WERI-Rb-1 (cell line): ENCODE data around the gene ZNF195.

Experiments used
- DNase-seq: peaks from one replicate; pipeline ENCODE4 v3.0.0-alpha.2; 2020
- H3K27ac ChIP-seq: fragments of 250-450 bp; sonication (Bioruptor Pico); 2 replicates; pipeline ENCODE4 v1.5.1; 2020; ENCODE audit warnings: mild to moderate bottlenecking, moderate library complexity
- H3K27me3 ChIP-seq: fragments of 250-450 bp; sonication (Bioruptor Pico); 2 replicates; pipeline ENCODE4 v1.5.1; 2021; ENCODE audit warnings: mild to moderate bottlenecking, low read depth, moderate library complexity; ENCODE audit not compliant: insufficient read depth, severe bottlenecking
- H3K36me3 ChIP-seq: fragments of 250-450 bp; sonication (Bioruptor Pico); 2 replicates; pipeline ENCODE4 v1.5.1; 2020; ENCODE audit warnings: mild to moderate bottlenecking, moderate library complexity
- H3K4me3 ChIP-seq: 2 replicates; pipeline ENCODE4 v1.5.1; 2011; ENCODE audit warnings: low read depth, mild to moderate bottlenecking, control low read depth, low read length
- H3K9me3 ChIP-seq: fragments of 250-450 bp; sonication (Bioruptor Pico); 2 replicates; pipeline ENCODE4 v1.5.1; 2021; ENCODE audit warnings: mild to moderate bottlenecking, moderate library complexity; ENCODE audit not compliant: severe bottlenecking
- CTCF ChIP-seq: IDR thresholded peaks from 2 replicates; pipeline ENCODE4 v1.5.1; 2011; ENCODE audit warnings: low read depth, mild to moderate bottlenecking, control low read depth, inconsistent platforms, low read length

Gene ZNF195

GRCh38 chr11:3380706-3381545 lies 2.0 kb upstream of the ZNF195 start:
- peaks cover 20% of the 10 kb centered on the region for H3K36me3 ChIP-seq
- no peaks in the 10 kb centered on the region for H3K27me3 ChIP-seq
- no peaks in the 10 kb centered on the region for H3K9me3 ChIP-seq
- no peak for TF ChIP-seq CTCF
- DNase-seq: no peak
- H3K4me3 ChIP-seq: no peak overlapping the region
- H3K27ac ChIP-seq: no peak overlapping the region

GRCh38 chr11:3375552-3375951 lies 3.4 kb downstream of the ZNF195 start:
- H3K9me3 ChIP-seq: no peaks in the 10 kb centered on the region
- H3K27me3 ChIP-seq: no peaks in the 10 kb centered on the region
- no peak overlapping the region for H3K4me3 ChIP-seq
- H3K27ac ChIP-seq: no peak overlapping the region
- TF ChIP-seq CTCF: no peak
- peaks cover 72% of the 10 kb centered on the region for H3K36me3 ChIP-seq
- DNase-seq: no peak

- Histone ChIP-seq H3K36me3 (peaks cover 96% of the 10 kb centered on the region), H3K4me3 (no peak overlapping the region), H3K9me3 (peaks cover 6% of the 10 kb centered on the region), H3K27me3 (no peaks in the 10 kb centered on the region), H3K27ac (no peak overlapping the region)
- TF ChIP-seq CTCF: no peak
- DNase-seq: no peak
Measured at GRCh38 chr11:3370311-3370870, 8.6 kb downstream of the ZNF195 start.

GRCh38 chr11:3369366-3369765 lies 9.6 kb downstream of the ZNF195 start:
- no peak for TF ChIP-seq CTCF
- DNase-seq: no peak
- H3K27me3 ChIP-seq: no peaks in the 10 kb centered on the region
- no peak overlapping the region for H3K4me3 ChIP-seq
- no peak overlapping the region for H3K27ac ChIP-seq
- peaks cover 96% of the 10 kb centered on the region for H3K36me3 ChIP-seq
- peaks cover 6% of the 10 kb centered on the region for H3K9me3 ChIP-seq

GRCh38 chr11:3368199-3368598 lies 10.7 kb downstream of the ZNF195 start:
- H3K4me3 ChIP-seq: no peak overlapping the region
- H3K36me3 ChIP-seq: peaks cover 96% of the 10 kb centered on the region
- TF ChIP-seq CTCF: no peak
- peaks cover 10% of the 10 kb centered on the region for H3K9me3 ChIP-seq
- H3K27ac ChIP-seq: no peak overlapping the region
- DNase-seq: no peak
- H3K27me3 ChIP-seq: no peaks in the 10 kb centered on the region
